Ishikawa (cell line): ENCODE data around the gene ZNF385D.

Experiments
- EGR1 ChIP-seq: IDR thresholded peaks from 2 replicates; pipeline ENCODE4 v1.6.1; 2012
- EP300 ChIP-seq: IDR thresholded peaks from 2 replicates; pipeline ENCODE4 v1.6.1; 2012; ENCODE audit warnings: borderline replicate concordance
- FOXM1 ChIP-seq: IDR thresholded peaks from 2 replicates; pipeline ENCODE4 v1.6.1; 2012; ENCODE audit warnings: low read depth, borderline replicate concordance
- TAF1 ChIP-seq: IDR thresholded peaks from 2 replicates; pipeline ENCODE4 v1.6.1; 2012; ENCODE audit warnings: low read depth, mild to moderate bottlenecking
- TEAD4 ChIP-seq: IDR thresholded peaks from 2 replicates; pipeline ENCODE4 v1.6.1; 2012
- YY1 ChIP-seq: IDR thresholded peaks from 2 replicates; pipeline ENCODE4 v1.6.1; 2012; ENCODE audit warnings: low read depth
- TF ChIP-seq, protein P1 (sequence below): IDR thresholded peaks from 2 replicates; pipeline ENCODE4 v1.6.1; 2012; ENCODE audit warnings: low read depth, mild to moderate bottlenecking

DNA sequence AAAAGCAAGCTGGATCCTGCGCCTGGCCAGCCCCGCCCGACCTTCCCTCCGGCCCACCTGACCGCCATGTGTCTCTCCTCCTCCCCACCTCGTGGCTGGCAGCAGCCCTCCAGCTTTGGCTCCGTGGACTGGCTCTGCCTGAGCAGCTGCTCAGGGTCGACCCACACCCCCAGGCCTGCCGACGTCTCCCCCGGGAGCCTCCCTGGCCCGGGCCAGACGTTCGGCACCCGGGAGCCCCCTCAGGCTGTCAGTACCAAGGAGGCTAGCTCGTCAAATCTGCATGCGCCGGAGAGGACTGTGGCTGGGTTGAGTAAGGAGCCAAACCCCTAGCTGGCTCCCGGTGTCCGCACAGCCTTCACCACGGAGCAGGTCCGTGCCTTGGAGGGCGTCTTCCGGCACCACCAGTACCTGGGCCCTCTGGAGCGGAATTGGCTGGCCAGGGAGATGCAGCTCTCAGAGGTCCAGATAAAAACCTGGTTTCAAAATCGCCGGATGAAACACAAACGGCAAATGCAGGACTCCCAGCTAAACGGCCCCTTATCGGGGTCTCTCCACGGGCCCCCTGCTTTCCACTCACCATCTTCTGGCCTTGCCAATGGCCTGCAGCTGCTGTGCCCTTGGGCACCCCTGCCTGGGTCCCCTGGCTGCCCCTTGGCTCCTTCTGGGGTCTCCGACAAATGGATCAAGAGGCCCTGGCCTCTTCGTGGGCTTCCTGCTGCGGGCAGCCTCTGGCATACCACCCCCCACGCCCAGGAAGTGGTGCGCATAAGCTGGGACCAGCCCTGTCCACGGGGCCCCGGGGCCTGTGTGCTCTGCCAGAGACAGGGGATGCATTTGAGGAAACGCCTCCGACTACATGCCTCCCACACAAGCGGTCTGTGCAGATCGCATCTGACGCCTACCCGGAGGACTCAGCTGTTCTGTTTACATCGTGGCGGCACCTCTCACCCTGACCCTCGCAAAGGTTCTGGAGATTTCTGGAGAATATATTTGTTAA lies 345.0 kb downstream of the ZNF385D start:
- TF ChIP-seq YY1 (no peak), TAF1 (no peak), EP300 (no peak), EGR1 (no peak), FOXM1 (no peak), TEAD4 (no peak)
- TF ChIP-seq, protein P1, sequence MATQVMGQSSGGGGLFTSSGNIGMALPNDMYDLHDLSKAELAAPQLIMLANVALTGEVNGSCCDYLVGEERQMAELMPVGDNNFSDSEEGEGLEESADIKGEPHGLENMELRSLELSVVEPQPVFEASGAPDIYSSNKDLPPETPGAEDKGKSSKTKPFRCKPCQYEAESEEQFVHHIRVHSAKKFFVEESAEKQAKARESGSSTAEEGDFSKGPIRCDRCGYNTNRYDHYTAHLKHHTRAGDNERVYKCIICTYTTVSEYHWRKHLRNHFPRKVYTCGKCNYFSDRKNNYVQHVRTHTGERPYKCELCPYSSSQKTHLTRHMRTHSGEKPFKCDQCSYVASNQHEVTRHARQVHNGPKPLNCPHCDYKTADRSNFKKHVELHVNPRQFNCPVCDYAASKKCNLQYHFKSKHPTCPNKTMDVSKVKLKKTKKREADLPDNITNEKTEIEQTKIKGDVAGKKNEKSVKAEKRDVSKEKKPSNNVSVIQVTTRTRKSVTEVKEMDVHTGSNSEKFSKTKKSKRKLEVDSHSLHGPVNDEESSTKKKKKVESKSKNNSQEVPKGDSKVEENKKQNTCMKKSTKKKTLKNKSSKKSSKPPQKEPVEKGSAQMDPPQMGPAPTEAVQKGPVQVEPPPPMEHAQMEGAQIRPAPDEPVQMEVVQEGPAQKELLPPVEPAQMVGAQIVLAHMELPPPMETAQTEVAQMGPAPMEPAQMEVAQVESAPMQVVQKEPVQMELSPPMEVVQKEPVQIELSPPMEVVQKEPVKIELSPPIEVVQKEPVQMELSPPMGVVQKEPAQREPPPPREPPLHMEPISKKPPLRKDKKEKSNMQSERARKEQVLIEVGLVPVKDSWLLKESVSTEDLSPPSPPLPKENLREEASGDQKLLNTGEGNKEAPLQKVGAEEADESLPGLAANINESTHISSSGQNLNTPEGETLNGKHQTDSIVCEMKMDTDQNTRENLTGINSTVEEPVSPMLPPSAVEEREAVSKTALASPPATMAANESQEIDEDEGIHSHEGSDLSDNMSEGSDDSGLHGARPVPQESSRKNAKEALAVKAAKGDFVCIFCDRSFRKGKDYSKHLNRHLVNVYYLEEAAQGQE, result no peak
